B cell (primary cell): Measurements from ENCODE around the gene LRRC14B. TPM values are rescaled to one million over a fixed set of nuclear protein-coding genes. Genes with fewer than 3 reads are reported as not detected.

ENCODE experiments used
- ATAC-seq: fragments of 200-7000 bp; cut with Tn5 transposase; one replicate; pipeline ENCODE4 v1.10.0; 2021; ENCODE audit warnings: low read depth, mild to moderate bottlenecking, moderate number of reproducible peaks, moderate library complexity
- CTCF ChIA-PET: fragments of 350-600 bp; sonication (Branson Sonifier 250); formaldehyde crosslinking; loops from one replicate; lab custom pipeline; 2021; ENCODE audit warnings: antibody characterized with exemption, inconsistent platforms; lab: Charles Lee
- POLR2A ChIA-PET: fragments of 350-600 bp; sonication (Branson Sonifier 250); formaldehyde crosslinking; loops from one replicate; lab custom pipeline; 2021; ENCODE audit warnings: antibody characterized with exemption; lab: Charles Lee
- DNase-seq: peaks from one replicate; pipeline ENCODE4 v3.0.0; 2013
- H2AFZ ChIP-seq: 2 replicates; pipeline ENCODE4 v1.6.1; 2012; ENCODE audit warnings: mild to moderate bottlenecking, low read depth, low read length; ENCODE audit not compliant: insufficient read depth, poor library complexity, severe bottlenecking
- H3K27ac ChIP-seq, 2 donors: 1 replicate in 1 of 2; 2 replicates in 1 of 2; pipeline ENCODE4 v1.5.1; 2012 to 2013; ENCODE audit warnings: low read length in 2 of 2, mild to moderate bottlenecking in 2 of 2, moderate library complexity in 1 of 2
- H3K27me3 ChIP-seq, 4 experiments: fragments of 200-600 bp in 1 of 4; sonication (generic) in 1 of 4; replicated peaks in 1 of 4; 1 replicate in 2 of 4; 2 replicates in 2 of 4; pipeline versions ENCODE4 v1.6.1 to v1.7.0; 2013 to 2016; ENCODE audit warnings: low read length in 3 of 4, mild to moderate bottlenecking in 2 of 4, mixed read lengths in 1 of 4, moderate library complexity in 1 of 4; ENCODE audit not compliant: insufficient read depth in 4 of 4, control insufficient read depth in 3 of 4; ENCODE audit errors: control extremely low read depth in 1 of 4
- H3K36me3 ChIP-seq, 2 experiments: replicated peaks in 1 of 2; 1 replicate in 1 of 2; 2 replicates in 1 of 2; pipeline versions ENCODE4 v1.6.1 to v1.7.1; 2013; ENCODE audit warnings: low read length in 1 of 2; ENCODE audit not compliant: insufficient read depth in 2 of 2, control insufficient read depth in 1 of 2; ENCODE audit errors: control extremely low read depth in 1 of 2, extremely low read depth in 1 of 2
- H3K4me1 ChIP-seq, 2 donors: fragments of 200-600 bp in 1 of 2; sonication (generic) in 1 of 2; 1 replicate in 1 of 2; 2 replicates in 1 of 2; pipeline versions ENCODE4 v1.5.1 to v1.6.1; 2013 to 2017; ENCODE audit warnings: low read length in 2 of 2; ENCODE audit not compliant: control insufficient read depth in 2 of 2, insufficient read depth in 2 of 2
- H3K4me2 ChIP-seq: replicated peaks from 2 replicates; pipeline ENCODE3; 2012; ENCODE audit warnings: mild to moderate bottlenecking, low read depth, low read length; ENCODE audit not compliant: poor library complexity, severe bottlenecking
- H3K4me3 ChIP-seq, 5 experiments: fragments of 200-600 bp in 1 of 5; sonication (generic) in 1 of 5; 1 replicate in 3 of 5; 2 replicates in 2 of 5; pipeline versions ENCODE4 v1.5.1 to v1.7.0; 2011 to 2016; ENCODE audit warnings: low read length in 4 of 5, mild to moderate bottlenecking in 4 of 5, low read depth in 2 of 5, control low read depth in 1 of 5, moderate library complexity in 1 of 5; ENCODE audit not compliant: insufficient read depth in 1 of 5; ENCODE audit errors: control extremely low read depth in 1 of 5, extremely low read depth in 1 of 5
- H3K79me2 ChIP-seq: fragments of 200-600 bp; sonication (generic); one replicate; pipeline ENCODE4 v1.6.0; 2016; ENCODE audit warnings: low read length; ENCODE audit not compliant: control insufficient read depth, insufficient read depth
- H3K9ac ChIP-seq: fragments of 200-600 bp; sonication (generic); 2 replicates; pipeline ENCODE4 v1.6.1; 2017; ENCODE audit warnings: mild to moderate bottlenecking, low read length, moderate library complexity
- H3K9me3 ChIP-seq, 3 donors: one replicate each; pipeline versions ENCODE4 v1.6.1 to v1.7.1; 2013; ENCODE audit warnings: low read length in 2 of 3; ENCODE audit not compliant: control insufficient read depth in 2 of 3, insufficient read depth in 1 of 3; ENCODE audit errors: control extremely low read depth in 1 of 3
- H4K20me1 ChIP-seq: 2 replicates; pipeline ENCODE4 v1.6.0; 2012; ENCODE audit warnings: mild to moderate bottlenecking, low read length; ENCODE audit not compliant: insufficient read depth, control insufficient read depth, poor library complexity, severe bottlenecking
- H3K27ac Mint-ChIP-seq: one replicate; pipeline ENCODE4 v1.8.0; 2021; ENCODE audit warnings: mixed read lengths
- H3K27me3 Mint-ChIP-seq: one replicate; pipeline ENCODE4 v1.8.0; 2021; ENCODE audit warnings: mixed read lengths
- H3K4me1 Mint-ChIP-seq: one replicate; pipeline ENCODE4 v1.8.0; 2021; ENCODE audit warnings: mixed read lengths
- H3K4me3 Mint-ChIP-seq: one replicate; pipeline ENCODE4 v1.8.0; 2021; ENCODE audit warnings: mixed read lengths
- H3K9me3 Mint-ChIP-seq: one replicate; pipeline ENCODE4 v1.8.0; 2022; ENCODE audit warnings: mixed read lengths; ENCODE audit not compliant: insufficient read depth
- EZH2 ChIP-seq: IDR thresholded peaks from 2 replicates; pipeline ENCODE4 v1.6.1; 2012; ENCODE audit warnings: borderline replicate concordance, low read depth, mild to moderate bottlenecking, moderate library complexity, low read length; ENCODE audit not compliant: insufficient read depth, poor library complexity, severe bottlenecking
- WGBS: methylation state at CpG from one replicate; pipeline ENCODE4 v1.1.5; 2013; ENCODE audit warnings: missing lambda C conversion rate; ENCODE audit not compliant: insufficient coverage; 5-methylcytosine and 5-hydroxymethylcytosine counted together
- intact Hi-C: fragments of 100-400 bp; cut with micrococcal nuclease; formaldehyde crosslinking; loops from one replicate; pipeline ENCODE4 v1.10.0; 2022
- polyA plus RNA-seq: library from polyadenylated mRNA; depleted of rRNA; stranded (reverse); fragments of >200 nt; gene quantifications from 2 replicates; pipeline ENCODE4 v1.2.3, GENCODE V29; 2012
- total RNA-seq, 2 donors: library from RNA; stranded (reverse); fragments of 120-200 nt in 1 of 2; gene quantifications; 1 replicate in 1 of 2; 2 replicates in 1 of 2; pipeline versions ENCODE4 v1.2.3 to v1.2.4, GENCODE V29; 2013 to 2022
- TF ChIP-seq, protein P1 (sequence below): fragments of 200-600 bp; IDR thresholded peaks from one replicate; pipeline ENCODE4 v1.8.0; 2022; ENCODE audit warnings: antibody characterized with exemption, mild to moderate bottlenecking

The LRRC14B gene
- total and polyA plus RNA-seq, 2 donors (not counting 1 experiment from before 2014, with no cell fraction given): 0.06 TPM; not detected in 1

DNA sequence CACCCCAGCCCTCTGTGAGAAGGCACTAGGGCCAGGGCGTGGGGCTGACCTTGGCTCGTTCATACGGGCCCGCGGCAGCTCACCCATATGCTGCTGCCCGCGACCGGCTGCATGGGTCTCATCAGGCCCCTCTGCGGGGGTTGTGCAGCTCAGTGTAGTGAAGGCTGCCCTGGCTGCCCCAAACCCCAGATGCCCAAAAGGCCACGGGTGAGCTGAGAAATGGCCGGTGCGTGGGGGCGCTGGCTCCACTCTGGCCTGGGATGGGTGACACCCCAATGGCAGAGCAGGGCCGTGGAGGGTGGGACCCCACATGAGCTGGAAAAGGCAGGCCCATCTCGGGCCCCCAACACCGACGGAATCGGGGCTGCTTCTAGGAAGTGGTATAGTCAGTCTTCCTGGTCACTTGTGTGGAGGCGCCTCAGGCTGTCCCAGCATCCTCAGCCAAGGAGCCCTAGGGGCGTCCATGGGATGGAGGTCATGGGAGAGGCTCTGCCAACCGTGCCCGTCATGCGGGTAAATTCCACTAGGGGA, 19.4 kb upstream of the LRRC14B start:
- 93% methylated on average over 23 of the region's 23 CpGs for WGBS

DNA sequence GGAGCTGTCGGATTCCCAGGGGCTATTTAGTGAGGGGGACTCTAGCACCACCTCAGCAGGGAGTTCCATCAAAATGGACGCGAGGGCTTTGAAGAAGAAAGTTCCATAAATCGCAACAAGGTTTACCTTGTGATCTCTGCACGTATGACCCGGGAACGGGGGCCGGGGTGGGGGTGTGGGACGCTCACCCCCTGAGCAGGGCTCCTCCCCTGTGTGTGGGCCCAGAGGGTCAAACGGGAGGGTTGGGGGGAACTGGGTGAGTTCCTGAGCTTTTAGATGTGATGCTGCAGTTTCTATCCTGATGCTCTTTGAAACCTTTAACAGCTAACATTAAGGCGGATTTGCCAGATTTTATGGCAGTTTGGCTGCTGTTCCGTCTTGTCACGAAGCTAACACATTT, 18.9 kb upstream of the LRRC14B start:
- H3K9me3 ChIP-seq: no peaks in the 10 kb centered on the region
- H3K4me1 Mint-ChIP-seq: no peaks in the 10 kb centered on the region
- ATAC-seq (no peak), DNase-seq (no peak)
- no peaks in the 10 kb centered on the region for H4K20me1 ChIP-seq
- H3K4me2 ChIP-seq: no peak overlapping the region
- no peaks in the 10 kb centered on the region for H3K36me3 ChIP-seq
- no peaks in the 10 kb centered on the region for H3K79me2 ChIP-seq
- WGBS: 98% methylated on average over 13 of the region's 13 CpGs
- no peak overlapping the region for H3K27ac ChIP-seq
- no peak overlapping the region for H2AFZ ChIP-seq
- TF ChIP-seq EZH2: no peak
- TF ChIP-seq, protein P1, sequence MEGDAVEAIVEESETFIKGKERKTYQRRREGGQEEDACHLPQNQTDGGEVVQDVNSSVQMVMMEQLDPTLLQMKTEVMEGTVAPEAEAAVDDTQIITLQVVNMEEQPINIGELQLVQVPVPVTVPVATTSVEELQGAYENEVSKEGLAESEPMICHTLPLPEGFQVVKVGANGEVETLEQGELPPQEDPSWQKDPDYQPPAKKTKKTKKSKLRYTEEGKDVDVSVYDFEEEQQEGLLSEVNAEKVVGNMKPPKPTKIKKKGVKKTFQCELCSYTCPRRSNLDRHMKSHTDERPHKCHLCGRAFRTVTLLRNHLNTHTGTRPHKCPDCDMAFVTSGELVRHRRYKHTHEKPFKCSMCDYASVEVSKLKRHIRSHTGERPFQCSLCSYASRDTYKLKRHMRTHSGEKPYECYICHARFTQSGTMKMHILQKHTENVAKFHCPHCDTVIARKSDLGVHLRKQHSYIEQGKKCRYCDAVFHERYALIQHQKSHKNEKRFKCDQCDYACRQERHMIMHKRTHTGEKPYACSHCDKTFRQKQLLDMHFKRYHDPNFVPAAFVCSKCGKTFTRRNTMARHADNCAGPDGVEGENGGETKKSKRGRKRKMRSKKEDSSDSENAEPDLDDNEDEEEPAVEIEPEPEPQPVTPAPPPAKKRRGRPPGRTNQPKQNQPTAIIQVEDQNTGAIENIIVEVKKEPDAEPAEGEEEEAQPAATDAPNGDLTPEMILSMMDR: no peak
- H3K9ac ChIP-seq: no peak overlapping the region
- intact Hi-C loops: no loop called here
- H3K27me3 Mint-ChIP-seq: peaks cover 9% of the 10 kb centered on the region
- CTCF ChIA-PET: no interaction called here
- no peaks in the 10 kb centered on the region for H3K9me3 Mint-ChIP-seq
- H3K4me3 ChIP-seq: no peak overlapping the region
- H3K4me1 ChIP-seq: no peaks in the 10 kb centered on the region
- no peaks in the 10 kb centered on the region for H3K27me3 ChIP-seq
- H3K4me3 Mint-ChIP-seq: no peak overlapping the region
- H3K27ac Mint-ChIP-seq: no peak overlapping the region
- POLR2A ChIA-PET: no interaction called here

More for the DNA sequence above, 19.4 kb upstream of the LRRC14B start:
- Mint-ChIP-seq H3K27me3 (peaks cover 9% of the 10 kb centered on the region), H3K9me3 (no peaks in the 10 kb centered on the region), H3K4me3 (no peak overlapping the region), H3K27ac (no peak overlapping the region), H3K4me1 (no peaks in the 10 kb centered on the region)
- Histone ChIP-seq H3K36me3 (no peaks in the 10 kb centered on the region), H3K27ac (no peak overlapping the region), H4K20me1 (no peaks in the 10 kb centered on the region), H3K9ac (no peak overlapping the region), H3K79me2 (no peaks in the 10 kb centered on the region), H2AFZ (no peak overlapping the region), H3K4me3 (no peak overlapping the region), H3K4me1 (no peaks in the 10 kb centered on the region), H3K4me2 (no peak overlapping the region), H3K9me3 (no peaks in the 10 kb centered on the region), H3K27me3 (no peaks in the 10 kb centered on the region)
- TF ChIP-seq, protein P1: no peak
- no peak for TF ChIP-seq EZH2
- ATAC-seq (no peak), DNase-seq (no peak)
- intact Hi-C loops: no loop called here
- POLR2A ChIA-PET: no interaction called here
- CTCF ChIA-PET: no interaction called here
